Activated naive CD4-positive, alpha-beta T cell treated with anti-CD3 and anti-CD28 coated beads, Interleukin-2, amount 50 U/mL, for 24 hours (primary cell): ENCODE data around the gene RNASE13.
A peak's percentile ranks its signal among the peaks of the same experiment; 100 is the strongest.
"Not testable (repeated sequence)": the region's sequence is repeated elsewhere in the genome, so short reads cannot be mapped to it uniquely, and the experiment has no call there.

Experiments
- H3K27ac Mint-ChIP-seq: one replicate; pipeline ENCODE4 v1.8.0; 2021; ENCODE audit warnings: mild to moderate bottlenecking, mixed read lengths
- H3K27me3 Mint-ChIP-seq: one replicate; pipeline ENCODE4 v1.8.0; 2021; ENCODE audit warnings: mixed read lengths
- H3K36me3 Mint-ChIP-seq: one replicate; pipeline ENCODE4 v1.8.0; 2021; ENCODE audit warnings: mixed read lengths
- H3K4me1 Mint-ChIP-seq: one replicate; pipeline ENCODE4 v1.8.0; 2021; ENCODE audit warnings: mixed read lengths
- H3K4me3 Mint-ChIP-seq: one replicate; pipeline ENCODE4 v1.8.0; 2021; ENCODE audit warnings: mild to moderate bottlenecking, mixed read lengths
- H3K9me3 Mint-ChIP-seq: one replicate; pipeline ENCODE4 v1.8.0; 2021; ENCODE audit warnings: mixed read lengths

Gene RNASE13

DNA sequence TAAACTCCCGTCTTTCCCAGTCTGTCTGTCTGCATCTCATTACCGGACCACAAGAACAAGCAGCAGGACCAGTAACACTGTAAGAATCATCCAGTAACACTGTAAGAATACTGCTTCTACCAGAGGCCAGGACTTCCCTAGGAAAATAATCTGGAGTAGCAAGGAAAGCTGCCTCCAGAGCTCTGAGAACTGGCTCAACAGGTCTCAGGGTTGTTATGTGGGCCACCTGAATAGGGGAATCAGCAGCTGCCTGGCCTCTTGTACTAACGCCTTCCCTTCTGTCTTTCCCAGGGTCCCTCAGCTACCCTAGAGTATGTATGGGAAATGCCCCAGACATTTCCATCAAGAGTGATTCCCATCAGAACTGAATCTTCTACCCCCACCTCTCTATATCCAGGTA is 36.5 kb downstream of the RNASE13 start:
- H3K27me3 Mint-ChIP-seq = no peaks in the 10 kb centered on the region
- no peak overlapping the region for H3K4me3 Mint-ChIP-seq
- H3K4me1 Mint-ChIP-seq = peaks cover 36% of the 10 kb centered on the region
- H3K27ac Mint-ChIP-seq = no peak overlapping the region
- H3K9me3 Mint-ChIP-seq = no peaks in the 10 kb centered on the region
- H3K36me3 Mint-ChIP-seq = peaks cover 16% of the 10 kb centered on the region

DNA sequence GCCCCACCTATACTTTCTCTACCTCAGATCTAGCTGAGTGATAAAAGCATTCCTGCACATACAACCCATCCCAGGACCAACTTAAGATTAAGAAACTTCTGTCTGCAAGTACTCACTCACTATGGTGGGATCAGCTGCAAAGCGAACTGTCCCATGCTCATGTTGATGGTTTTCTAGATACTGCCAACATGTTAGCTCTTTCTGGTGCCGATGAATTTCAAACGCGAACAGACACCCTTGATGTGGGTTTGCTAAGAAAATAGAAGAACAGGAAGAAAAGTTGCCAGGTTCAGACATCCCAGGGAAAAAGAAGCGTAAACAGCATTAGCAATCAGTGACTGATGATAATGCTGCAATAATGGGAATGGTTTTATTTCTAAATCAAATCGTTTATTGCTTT is 37.0 kb downstream of the RNASE13 start:
- Mint-ChIP-seq H3K9me3 (no peaks in the 10 kb centered on the region), H3K36me3 (peaks cover 16% of the 10 kb centered on the region), H3K4me3 (no peak overlapping the region), H3K27me3 (no peaks in the 10 kb centered on the region), H3K27ac (peak overlapping the region; percentile 73), H3K4me1 (peaks cover 36% of the 10 kb centered on the region)

DNA sequence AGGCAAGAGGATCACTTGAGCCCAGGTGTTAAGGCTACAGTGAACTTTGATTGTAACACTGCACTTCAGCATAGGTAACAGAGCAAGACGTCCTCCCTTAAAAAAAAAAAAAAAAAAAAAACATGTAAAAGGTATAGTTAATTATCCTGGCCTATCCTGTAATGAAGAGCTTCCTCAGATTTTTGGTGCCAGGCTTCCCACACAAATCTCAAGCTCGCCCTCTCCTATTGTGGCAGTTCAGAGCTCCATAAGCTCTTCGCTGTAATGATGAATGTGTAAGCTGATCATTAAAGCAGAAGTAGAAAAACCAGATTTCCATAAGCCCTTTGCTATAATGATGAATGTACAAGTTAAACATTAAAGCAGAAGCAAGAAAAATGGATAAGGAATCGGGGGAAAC is 37.5 kb downstream of the RNASE13 start:
- Mint-ChIP-seq H3K4me3 (no peak overlapping the region), H3K27me3 (no peaks in the 10 kb centered on the region), H3K4me1 (peaks cover 37% of the 10 kb centered on the region), H3K9me3 (no peaks in the 10 kb centered on the region), H3K27ac (peak overlapping the region; percentile 10), H3K36me3 (peaks cover 16% of the 10 kb centered on the region)

DNA sequence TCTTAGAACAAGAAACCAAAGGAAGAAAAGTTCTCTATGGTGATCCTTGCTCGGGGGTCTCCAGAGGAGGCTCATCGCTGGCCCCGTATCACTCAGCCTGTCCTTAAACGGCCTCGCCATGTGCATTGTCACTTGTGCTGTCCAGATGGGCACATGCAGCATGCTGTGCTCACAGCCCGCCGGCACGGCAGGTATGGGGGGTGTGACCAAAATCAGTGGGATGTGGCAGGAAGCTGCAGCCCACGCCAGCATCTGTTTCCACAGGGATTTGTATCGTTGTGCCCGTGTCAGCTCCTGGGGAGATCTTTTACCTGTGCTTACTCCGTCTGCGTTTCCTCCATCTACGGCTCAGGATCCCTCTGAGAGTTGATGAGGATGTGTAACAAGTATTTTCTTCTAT is 38.1 kb downstream of the RNASE13 start:
- Mint-ChIP-seq H3K27me3 (no peaks in the 10 kb centered on the region), H3K4me1 (peaks cover 43% of the 10 kb centered on the region), H3K27ac (no peak overlapping the region), H3K9me3 (no peaks in the 10 kb centered on the region), H3K36me3 (peaks cover 20% of the 10 kb centered on the region), H3K4me3 (no peak overlapping the region)

DNA sequence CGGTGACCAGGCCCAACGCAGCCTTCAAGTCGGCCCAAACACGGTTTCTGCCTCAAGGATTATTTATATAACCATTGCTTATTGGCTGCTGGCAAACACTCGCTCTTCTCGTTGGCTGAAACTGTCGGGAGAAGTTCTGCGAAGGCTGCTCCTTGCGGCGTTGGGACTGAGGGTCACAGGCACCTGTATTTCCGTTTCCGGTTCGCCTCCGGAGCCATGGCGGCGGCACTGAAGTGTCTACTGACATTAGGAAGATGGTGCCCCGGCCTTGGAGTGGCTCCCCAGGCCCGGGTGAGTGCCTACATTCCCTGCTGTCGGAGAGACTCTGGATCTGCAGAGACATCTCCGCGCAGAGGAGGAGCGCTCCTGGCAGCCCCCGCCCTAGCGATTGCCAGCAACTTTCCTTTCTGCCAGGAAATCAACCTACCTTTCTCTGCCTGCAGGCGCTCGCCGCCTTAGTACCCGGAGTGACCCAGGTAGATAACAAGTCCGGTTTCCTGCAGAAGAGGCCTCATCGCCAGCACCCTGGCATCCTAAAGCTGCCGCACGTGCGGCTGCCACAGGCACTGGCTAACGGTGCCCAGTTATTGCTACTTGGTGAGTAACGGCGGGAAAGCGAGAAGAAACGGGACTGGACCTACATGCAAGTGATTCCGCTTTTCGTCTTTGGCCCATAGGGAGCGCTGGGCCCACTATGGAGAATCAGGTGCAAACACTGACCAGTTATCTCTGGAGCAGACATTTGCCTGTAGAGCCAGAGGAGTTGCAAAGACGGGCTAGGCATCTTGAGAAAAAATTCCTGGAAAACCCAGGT is 44.6 kb downstream of the RNASE13 start, which contains the start of gene METTL17:
Gene METTL17 (plus strand): TSS at position 194 of the 814 bp plus-strand sequence. CDS start 23 bp downstream, at position 217.
- Mint-ChIP-seq H3K9me3 (no peaks in the 10 kb centered on the region), H3K27me3 (peaks cover 1% of the 10 kb centered on the region), H3K36me3 (peaks cover 12% of the 10 kb centered on the region), H3K4me1 (peaks cover 31% of the 10 kb centered on the region), H3K27ac (peak within 1 kb of the TSS; percentile 90), H3K4me3 (peak within 1 kb of the TSS; percentile 95)

DNA sequence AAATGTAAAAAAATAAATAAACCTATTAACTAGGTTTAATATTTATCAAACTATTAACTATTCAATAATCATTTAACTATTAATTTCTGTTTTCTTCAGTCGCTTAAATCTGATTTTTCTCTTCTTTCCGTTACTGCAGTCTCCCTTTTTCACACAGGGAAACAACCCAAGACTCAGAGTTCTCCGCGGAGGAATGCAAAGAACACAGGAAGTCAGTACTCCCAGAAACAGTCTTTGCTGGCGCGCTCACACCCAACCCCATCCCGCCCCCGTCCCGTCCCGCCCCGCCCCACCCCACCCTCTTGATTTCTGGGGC is 45.2 kb downstream of the RNASE13 start:
- H3K36me3 Mint-ChIP-seq = peaks cover 8% of the 10 kb centered on the region
- peaks cover 2% of the 10 kb centered on the region for H3K27me3 Mint-ChIP-seq
- peak overlapping the region; percentile 95 for H3K4me3 Mint-ChIP-seq
- no peaks in the 10 kb centered on the region for H3K9me3 Mint-ChIP-seq
- peak overlapping the region; percentile 90 for H3K27ac Mint-ChIP-seq
- H3K4me1 Mint-ChIP-seq = peaks cover 30% of the 10 kb centered on the region

DNA sequence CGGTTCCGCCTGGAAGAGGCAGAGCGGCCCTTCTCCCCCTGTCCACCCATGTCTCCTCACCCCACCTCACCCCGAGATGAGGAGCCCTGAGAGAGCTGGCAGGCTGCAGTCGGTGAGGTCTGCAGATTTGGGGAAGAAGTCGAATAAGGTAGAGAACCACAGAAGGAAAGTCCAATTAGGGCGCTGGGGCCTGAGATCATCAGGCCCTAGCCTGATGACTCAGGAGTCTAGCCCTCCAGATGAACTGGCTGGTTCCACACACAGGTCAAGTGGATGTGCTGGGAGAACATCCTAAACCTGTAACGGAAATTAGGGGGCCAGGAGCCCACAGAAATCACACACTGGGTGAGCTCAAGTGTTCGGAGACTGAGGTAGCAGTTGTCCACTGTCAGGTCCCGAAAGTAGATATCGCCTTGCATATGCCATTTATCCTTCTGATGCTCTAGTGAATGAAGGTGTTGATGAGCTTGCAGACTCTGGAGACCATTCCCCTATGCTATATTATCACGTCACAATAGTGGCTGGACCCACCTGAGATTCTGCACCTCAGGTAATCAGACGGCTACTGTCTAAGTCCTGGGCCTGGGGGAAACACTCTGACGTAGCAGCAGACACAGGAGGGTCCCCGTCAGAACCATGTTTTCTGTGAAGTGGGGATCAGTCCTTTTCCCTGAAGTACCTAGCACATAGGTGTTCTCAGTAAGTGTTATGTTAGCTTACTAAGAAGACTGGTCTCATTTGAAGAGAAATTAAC is 45.7 kb downstream of the RNASE13 start:
- H3K4me1 Mint-ChIP-seq = peaks cover 29% of the 10 kb centered on the region
- H3K27ac Mint-ChIP-seq = peak overlapping the region; percentile 41
- H3K27me3 Mint-ChIP-seq = peaks cover 2% of the 10 kb centered on the region
- peak overlapping the region; percentile 71 for H3K4me3 Mint-ChIP-seq
- no peaks in the 10 kb centered on the region for H3K9me3 Mint-ChIP-seq
- H3K36me3 Mint-ChIP-seq = peaks cover 8% of the 10 kb centered on the region

DNA sequence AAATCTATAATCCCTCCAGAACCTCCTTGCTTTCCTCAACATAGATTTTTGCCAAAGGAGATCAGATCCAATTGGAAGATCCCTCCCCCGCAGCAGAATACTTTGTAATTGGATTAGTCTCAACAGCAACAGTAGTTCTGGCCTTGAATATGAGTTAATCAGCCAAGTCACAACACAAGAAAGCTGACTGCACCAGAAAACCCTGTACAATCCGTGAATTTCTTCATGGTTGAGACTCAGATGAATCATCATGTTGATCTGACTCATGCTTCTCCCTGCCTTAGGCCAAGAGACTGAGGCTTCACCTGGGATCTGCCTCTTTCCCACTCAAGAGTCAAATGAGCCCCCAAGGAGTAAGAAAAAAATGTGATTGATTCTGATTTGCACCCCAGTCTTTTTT is 47.8 kb downstream of the RNASE13 start:
- peaks cover 23% of the 10 kb centered on the region for H3K4me1 Mint-ChIP-seq
- H3K27me3 Mint-ChIP-seq = peaks cover 3% of the 10 kb centered on the region
- H3K27ac Mint-ChIP-seq = no peak overlapping the region
- no peak overlapping the region for H3K4me3 Mint-ChIP-seq
- no peaks in the 10 kb centered on the region for H3K9me3 Mint-ChIP-seq
- peaks cover 3% of the 10 kb centered on the region for H3K36me3 Mint-ChIP-seq

DNA sequence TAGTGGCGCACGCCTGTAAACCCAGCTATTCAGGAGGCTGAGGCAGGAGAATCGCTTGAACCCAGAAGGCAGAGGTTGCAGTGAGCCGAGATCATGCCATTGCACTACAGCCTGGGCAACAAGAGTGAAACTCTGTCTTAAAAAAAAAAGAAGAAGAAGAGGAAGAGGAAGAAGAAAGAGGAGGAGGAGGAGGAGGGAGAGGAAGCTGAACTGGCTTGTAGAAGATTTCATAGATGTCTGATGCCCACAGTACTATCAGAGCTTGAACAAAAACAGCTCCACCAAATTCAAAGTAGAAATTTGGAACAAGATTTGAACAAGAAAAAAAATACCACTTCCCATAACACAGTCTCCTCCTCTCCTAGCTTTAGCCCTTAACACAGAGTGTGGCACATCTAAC is 49.0 kb downstream of the RNASE13 start:
- not testable (repeated sequence) for H3K27me3 Mint-ChIP-seq, H3K27ac Mint-ChIP-seq, H3K4me3 Mint-ChIP-seq, H3K9me3 Mint-ChIP-seq, H3K36me3 Mint-ChIP-seq
- peaks cover 13% of the 10 kb centered on the region for H3K4me1 Mint-ChIP-seq
